ENCODE measurements around the gene HDDC2.

GRCh38 chr6:125258651-125259353 lies 43.0 kb downstream of the HDDC2 start:
- TF ChIP-seq POLR2A (IDR thresholded peaks at IDR 0.05; ENCODE audit: borderline replicate concordance, extremely low read depth, insufficient read depth, insufficient read length) = no peak
- TF ChIP-seq, protein P1, sequence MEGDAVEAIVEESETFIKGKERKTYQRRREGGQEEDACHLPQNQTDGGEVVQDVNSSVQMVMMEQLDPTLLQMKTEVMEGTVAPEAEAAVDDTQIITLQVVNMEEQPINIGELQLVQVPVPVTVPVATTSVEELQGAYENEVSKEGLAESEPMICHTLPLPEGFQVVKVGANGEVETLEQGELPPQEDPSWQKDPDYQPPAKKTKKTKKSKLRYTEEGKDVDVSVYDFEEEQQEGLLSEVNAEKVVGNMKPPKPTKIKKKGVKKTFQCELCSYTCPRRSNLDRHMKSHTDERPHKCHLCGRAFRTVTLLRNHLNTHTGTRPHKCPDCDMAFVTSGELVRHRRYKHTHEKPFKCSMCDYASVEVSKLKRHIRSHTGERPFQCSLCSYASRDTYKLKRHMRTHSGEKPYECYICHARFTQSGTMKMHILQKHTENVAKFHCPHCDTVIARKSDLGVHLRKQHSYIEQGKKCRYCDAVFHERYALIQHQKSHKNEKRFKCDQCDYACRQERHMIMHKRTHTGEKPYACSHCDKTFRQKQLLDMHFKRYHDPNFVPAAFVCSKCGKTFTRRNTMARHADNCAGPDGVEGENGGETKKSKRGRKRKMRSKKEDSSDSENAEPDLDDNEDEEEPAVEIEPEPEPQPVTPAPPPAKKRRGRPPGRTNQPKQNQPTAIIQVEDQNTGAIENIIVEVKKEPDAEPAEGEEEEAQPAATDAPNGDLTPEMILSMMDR (IDR thresholded peaks at IDR 0.05 in 2 of 3, conservative IDR thresholded peaks at IDR 0.05 in 1 of 3; ENCODE audit: borderline replicate concordance in 1 of 3, insufficient read depth in 1 of 3, low read depth in 2 of 3, low read length in 2 of 3) = no peak
- no peak for TF ChIP-seq JUND (IDR thresholded peaks at IDR 0.05)
- no peak for TF ChIP-seq SIN3A (IDR thresholded peaks at IDR 0.05; ENCODE audit: low read depth)
- no peak for TF ChIP-seq MAX (IDR thresholded peaks at IDR 0.05)
- no peak for TF ChIP-seq EZH2phosphoT487 (IDR thresholded peaks at IDR 0.05; ENCODE audit: borderline replicate concordance)
- no peak for TF ChIP-seq POLR2AphosphoS5 (IDR thresholded peaks at IDR 0.05; ENCODE audit: low read depth, low read length)
- no peak for TF ChIP-seq CEBPB (IDR thresholded peaks at IDR 0.05; ENCODE audit: low read depth)
- no peak for TF ChIP-seq EZH2 (IDR thresholded peaks at IDR 0.05)
- TF ChIP-seq RAD21 (IDR thresholded peaks at IDR 0.05; ENCODE audit: low read depth) = no peak
- no peak for TF ChIP-seq YY1 (IDR thresholded peaks at IDR 0.05; ENCODE audit: extremely low read depth, insufficient replicate concordance, low read depth, low read length)
- TF ChIP-seq ZBTB33 (IDR thresholded peaks at IDR 0.05; ENCODE audit: extremely low read depth, insufficient replicate concordance, low read length) = no peak
- TF ChIP-seq TCF7L2 (IDR thresholded peaks at IDR 0.05; ENCODE audit: borderline replicate concordance, extremely low read depth, insufficient read depth, insufficient read length) = no peak
- TF ChIP-seq, protein P2, sequence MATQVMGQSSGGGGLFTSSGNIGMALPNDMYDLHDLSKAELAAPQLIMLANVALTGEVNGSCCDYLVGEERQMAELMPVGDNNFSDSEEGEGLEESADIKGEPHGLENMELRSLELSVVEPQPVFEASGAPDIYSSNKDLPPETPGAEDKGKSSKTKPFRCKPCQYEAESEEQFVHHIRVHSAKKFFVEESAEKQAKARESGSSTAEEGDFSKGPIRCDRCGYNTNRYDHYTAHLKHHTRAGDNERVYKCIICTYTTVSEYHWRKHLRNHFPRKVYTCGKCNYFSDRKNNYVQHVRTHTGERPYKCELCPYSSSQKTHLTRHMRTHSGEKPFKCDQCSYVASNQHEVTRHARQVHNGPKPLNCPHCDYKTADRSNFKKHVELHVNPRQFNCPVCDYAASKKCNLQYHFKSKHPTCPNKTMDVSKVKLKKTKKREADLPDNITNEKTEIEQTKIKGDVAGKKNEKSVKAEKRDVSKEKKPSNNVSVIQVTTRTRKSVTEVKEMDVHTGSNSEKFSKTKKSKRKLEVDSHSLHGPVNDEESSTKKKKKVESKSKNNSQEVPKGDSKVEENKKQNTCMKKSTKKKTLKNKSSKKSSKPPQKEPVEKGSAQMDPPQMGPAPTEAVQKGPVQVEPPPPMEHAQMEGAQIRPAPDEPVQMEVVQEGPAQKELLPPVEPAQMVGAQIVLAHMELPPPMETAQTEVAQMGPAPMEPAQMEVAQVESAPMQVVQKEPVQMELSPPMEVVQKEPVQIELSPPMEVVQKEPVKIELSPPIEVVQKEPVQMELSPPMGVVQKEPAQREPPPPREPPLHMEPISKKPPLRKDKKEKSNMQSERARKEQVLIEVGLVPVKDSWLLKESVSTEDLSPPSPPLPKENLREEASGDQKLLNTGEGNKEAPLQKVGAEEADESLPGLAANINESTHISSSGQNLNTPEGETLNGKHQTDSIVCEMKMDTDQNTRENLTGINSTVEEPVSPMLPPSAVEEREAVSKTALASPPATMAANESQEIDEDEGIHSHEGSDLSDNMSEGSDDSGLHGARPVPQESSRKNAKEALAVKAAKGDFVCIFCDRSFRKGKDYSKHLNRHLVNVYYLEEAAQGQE (IDR thresholded peaks at IDR 0.05; ENCODE audit: low read depth) = no peak

All from HCT116 (cell line).